GM19324 (cell line): ENCODE data around the gene ATP10D.
"Not testable (repeated sequence)": the region's sequence is repeated elsewhere in the genome, so short reads cannot be mapped to it uniquely, and the experiment has no call there.

Source experiments
- ATAC-seq: cut with Tn5 transposase; IDR thresholded peaks from one replicate; pipeline ENCODE4 v1.9.1; 2021; ENCODE audit warnings: mild to moderate bottlenecking, moderate library complexity; ENCODE audit not compliant: unreplicated experiment, low FRiP score

Gene ATP10D

DNA sequence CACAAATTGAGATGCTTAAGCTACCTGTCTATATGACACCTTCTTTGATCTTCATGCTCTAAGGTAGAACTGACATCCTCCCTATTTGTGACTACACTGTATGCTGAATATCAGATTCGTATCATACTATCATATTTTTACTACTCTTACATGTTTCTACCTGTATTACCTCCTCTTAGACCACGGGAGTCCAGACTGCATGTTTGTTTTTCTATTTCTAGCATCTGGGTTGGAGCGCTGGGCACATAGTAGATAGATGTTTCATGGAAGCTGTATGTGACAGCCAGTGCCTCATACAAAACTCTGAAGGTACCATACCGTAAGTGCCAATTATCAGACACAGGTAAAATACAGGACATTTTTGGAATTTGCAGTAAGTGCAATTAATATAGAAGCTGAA is 47.6 kb downstream of the ATP10D start:
- no peak for ATAC-seq

DNA sequence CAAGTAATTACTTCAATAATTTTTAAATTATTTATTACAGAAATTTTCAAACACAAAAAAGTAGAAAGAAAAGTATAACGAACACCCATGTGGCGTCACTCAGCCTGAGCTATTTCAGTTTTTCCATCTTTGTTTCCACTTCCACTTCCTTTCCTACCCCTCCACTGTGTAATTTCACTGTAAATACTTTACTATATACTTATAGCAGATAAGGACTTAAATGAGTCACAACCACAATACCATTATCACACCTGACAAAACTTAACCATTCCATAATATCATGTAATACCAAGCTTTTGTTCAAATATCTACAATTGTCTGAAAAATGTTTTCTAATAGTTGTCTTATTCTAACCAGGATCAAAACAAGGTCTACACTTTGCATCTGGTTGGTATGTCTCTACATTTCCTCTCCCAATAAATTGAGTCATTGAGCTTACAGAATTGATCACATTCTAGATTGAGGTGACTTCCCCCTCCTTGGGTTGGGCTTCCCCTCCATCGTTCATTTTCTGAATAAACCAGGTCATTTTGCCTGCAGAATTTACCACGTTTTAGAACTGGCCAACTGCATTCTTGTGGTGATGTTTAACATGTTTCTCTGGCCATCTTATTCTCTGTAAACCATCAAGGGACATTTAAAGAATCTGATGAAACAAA is 48.7 kb downstream of the ATP10D start:
- no peak for ATAC-seq

DNA sequence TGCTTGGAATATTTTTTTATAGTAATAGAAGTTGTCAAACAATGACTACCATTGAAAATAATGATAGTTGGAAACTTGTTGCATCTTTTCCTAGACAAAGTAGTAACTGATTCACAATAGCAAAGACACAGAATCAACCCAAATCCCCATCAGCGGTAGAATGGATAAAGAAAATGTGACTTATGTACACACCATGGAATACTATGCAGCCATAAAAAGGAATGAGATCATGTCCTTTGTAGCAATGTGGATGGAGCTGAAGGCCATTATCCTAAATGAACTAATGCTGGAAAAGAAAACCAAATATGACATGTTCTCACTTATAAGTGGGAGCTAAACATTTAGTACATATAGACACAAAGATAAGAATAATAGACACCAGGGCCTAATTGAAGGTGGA is 49.7 kb downstream of the ATP10D start:
- ATAC-seq, result no peak

DNA sequence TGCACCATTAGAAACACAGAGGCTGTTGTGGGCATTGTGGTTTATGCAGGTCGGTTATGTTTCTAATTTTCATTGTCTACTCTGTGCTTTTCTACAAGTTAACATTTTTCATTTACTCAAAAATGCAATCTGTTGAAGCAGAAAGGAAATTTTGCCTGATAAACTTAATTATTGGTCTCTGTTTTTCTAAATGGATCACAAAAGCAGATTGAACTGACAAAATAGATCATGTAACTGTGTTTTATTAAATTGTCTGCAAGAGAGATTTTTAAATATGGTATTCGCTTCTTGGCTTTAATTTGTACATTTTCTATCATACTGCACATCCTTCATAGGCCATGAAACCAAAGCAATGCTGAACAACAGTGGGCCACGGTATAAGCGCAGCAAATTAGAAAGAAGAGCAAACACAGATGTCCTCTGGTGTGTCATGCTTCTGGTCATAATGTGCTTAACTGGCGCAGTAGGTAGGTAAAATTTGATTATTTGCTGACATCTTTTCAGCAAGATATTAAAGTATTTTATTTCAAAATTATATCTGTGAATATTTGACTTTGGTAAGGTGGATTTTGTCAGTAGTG is 50.6 kb downstream of the ATP10D start:
- ATAC-seq, result no peak

DNA sequence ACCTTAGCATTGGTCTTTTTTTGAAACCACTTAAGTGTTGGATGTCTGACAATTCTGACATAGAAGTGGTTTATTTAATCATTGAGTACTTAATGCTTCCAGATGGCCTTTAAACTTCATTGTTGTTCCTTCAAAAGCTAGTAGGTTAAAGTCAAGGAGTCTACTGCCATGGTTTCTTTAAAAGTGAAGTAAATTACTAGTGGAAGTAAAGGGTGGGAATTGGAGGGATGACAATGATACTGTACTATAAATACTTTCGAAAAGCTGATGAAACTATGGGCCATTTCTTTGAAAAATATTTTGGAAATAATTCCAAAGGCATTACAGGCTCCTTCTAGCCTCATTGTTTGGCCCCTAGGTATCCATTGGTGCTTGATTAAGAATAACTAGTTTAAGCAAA is 51.9 kb downstream of the ATP10D start:
- ATAC-seq, result no peak

DNA sequence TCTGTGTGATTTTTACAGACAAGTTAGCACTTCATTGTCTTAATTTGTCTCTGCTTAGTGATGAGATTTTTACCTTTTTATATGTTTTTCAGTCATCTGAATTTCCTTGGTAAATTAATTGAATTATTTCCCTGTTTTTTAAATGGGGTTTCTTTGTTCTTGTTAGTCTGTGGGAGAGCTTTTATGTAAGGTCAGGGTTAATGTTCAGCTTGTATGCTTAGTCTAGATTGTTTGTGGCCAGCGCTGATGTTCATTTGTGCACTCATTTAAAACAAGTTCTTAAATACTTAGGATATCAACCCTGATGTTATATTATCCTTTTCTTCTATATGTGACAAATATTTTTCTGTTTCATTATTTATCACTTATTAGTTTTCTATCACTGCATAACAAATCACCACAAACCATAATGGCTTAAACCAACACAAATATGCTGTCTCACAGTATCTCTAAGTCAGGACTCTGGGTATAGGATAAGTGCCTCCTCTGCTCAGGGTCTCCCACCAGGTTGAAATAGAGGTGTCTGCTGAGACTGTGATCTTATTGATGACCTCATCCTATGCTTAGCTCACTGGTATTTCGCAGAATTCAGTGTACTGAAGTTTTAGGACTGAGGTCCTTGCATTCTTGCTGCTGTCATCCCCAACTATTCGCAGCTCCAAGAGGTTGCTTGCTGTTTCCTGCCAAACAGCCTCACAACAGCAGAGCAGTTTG is 53.2 kb downstream of the ATP10D start:
- no peak for ATAC-seq

DNA sequence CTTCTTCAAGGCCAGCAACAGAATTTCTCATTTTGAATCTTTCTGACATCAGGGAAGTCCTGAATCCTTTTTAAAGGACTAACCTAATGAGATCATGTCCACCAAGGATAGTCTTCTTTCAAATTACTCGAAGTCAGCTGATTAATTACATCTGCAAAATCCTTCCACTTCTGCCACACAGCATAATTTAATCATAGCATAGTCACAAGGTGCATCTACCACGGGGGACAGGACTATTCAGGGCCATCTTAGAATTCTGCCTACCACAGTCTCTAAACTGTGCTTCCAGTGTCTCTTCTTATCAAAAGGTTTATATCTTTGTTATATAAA is 53.7 kb downstream of the ATP10D start:
- ATAC-seq, result no peak

DNA sequence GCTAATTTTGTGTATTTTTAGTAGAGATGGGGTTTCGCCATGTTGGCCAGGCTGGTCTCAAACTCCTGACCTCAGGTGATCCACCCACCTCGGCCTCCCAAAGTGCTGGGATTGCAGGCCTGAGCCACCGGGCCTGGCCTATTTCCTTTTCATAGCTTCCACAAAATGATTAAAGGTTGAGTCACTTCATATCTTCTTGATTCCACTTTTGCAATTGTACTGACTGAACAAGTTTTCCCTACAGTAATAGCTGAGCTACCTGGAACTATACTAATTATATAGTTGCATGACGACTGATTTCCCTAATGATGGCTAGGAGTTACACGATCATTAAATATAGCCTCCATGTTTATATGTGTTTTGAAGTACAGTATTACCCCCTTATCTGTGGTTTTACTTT is 57.6 kb downstream of the ATP10D start:
- not testable (repeated sequence) for ATAC-seq

DNA sequence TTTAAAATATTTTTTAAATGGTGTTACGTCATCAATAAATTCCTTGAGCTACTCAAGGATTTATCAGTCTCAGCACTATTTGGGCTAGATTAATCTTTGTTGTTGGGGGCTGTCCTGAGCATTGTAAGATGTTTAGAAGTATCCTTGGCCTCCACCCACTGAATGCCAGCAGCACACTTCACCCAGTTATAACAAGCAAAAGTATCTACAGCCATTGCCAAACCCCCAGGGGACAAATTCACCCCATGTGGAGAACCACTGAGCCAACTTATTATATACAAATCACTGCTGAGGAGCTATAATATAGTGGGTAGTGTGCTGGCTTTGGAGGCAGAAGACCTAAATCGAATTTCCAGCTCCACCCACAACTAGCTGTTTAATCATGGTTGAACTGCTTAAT is 58.3 kb downstream of the ATP10D start:
- ATAC-seq, result no peak

DNA sequence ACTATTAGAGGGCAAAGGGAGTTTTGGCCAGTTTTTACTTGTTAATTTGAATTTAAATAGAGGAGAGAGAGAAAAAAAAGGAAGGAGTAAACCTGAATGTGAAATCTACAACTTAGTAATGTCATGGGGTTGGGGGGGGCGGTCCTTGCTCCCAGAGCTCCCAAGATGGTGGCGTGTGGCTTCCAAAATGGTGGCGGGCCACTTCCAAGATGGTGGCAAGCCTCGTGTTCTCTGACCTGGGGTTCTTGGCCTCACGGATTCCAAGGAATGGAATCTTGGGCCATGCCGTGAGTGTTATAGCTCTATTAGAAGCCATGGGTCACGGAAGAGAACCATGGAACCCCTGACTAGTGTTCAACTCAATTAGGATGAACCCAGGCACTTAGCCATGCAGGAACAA is 65.3 kb downstream of the ATP10D start:
- not testable (repeated sequence) for ATAC-seq

DNA sequence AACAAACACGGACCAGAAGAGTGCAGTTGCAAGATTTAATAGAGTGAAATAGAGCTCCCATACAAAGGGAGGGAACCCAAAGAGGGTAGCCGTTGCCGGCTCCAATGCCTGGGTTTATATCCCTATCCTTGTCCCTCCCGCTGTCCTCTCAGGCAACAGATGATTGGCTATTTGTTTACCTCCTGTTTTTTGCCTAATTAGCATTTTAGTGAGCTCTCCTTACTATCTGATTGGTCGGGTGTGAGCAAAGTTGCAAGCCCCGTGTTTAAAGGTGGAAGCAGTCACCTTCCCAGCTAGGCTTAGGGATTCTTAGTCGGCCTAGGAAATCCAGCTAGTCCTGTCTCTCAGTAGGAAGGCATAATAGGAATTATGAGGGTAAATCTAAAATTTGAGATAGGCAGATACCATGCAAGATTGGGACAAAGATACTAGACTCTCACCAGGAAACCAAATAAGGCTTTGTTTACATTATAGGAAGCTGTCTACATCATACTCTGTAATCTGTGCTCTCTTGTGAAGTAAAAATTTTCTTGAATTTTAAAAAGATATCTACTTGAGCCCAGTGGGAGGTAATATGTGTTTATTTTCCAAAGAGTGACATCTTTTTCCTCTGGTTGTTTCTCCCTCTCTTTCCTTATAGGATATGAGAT is 65.9 kb downstream of the ATP10D start:
- no peak for ATAC-seq

DNA sequence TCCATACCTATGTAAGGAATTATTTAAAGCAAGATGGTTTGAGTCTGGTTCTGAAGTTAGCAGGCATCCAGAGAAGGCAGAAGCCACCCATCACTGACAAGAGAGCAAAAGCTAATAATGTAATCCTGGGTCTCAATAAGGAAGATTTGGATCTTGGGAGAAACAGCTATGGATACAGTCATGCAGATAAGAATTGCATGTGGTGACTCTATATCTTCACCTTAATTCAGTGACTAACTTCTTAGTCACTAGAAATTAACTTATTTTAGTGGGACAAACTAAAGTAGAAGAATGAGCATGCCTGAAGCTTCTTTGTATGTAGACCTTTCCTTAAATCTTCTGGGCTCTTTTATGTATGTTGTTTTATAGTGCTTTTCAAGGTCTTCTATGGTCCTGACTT is 66.6 kb downstream of the ATP10D start:
- no peak for ATAC-seq

DNA sequence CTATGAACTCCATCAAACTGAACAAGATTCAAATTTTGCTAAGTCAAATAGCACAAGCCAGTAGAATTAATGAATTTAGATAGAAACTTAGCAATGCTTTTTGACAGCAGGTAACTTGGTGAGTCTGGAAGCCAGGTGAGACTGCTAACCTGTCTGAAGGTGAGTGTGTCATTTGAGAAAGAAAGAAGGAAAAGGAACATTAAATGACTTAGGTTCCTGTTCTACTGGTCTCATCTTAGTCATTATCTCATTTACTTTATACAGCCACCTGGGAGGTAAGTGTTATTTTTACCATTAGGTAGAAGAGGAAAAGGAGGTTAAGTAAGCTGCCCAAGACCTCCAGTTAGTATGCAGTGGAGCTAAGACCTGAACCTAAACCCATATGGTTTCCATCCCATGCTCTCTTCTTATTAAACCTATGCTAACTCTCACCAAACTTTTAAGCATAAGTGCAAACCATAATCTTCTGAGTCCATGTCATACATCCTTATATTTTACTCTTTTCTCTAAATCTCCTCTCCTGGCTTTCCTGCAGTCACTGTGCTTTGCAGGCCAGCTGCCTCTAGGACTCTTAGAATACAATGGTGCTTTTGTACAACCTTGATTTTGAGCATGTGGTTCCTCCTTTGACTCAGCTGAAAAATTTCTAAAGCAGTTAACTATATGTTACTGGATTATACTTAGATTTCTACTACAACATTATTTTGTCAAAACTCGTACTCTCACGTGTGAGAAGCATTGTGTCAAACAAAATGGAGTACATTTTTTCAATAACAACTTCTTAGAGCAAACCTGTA is 68.5 kb downstream of the ATP10D start:
- ATAC-seq, result no peak

DNA sequence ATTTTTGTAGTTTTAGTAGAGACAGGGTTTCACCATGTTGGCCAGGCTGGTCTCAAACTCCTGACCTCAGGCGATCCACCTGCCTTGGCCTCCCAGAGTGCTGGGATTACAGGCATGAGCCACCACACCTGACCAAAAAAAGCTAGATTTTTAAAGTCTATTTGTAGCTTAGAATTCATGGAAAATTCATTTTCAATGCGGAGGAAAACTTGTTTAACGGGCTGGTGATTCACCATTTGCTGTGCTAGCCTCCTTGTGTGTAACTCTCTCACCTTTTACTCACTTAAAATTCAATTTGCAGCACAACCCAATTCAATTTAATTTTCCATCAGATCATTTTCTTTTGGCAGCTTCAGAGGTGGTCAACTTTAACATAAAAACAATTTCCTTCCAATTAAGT is 70.8 kb downstream of the ATP10D start:
- not testable (repeated sequence) for ATAC-seq

DNA sequence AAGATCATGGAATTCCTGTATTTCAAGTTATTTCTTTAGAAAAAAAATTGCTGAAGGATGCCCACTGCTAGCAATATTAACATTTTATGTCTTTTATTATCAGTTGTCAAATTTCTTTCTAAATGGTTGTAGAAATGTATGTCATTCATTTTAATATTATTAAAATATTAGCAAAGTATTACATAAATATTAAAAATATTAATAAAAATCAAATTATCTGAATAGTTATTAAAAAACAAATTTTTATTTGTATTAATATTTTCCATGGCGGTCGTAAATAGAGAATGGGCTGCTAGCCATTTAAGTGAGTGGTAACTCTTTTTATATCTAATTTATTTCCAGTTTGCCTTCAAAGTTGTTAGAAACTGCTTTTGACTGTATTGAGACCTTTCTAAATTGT is 72.2 kb downstream of the ATP10D start:
- ATAC-seq, result no peak

DNA sequence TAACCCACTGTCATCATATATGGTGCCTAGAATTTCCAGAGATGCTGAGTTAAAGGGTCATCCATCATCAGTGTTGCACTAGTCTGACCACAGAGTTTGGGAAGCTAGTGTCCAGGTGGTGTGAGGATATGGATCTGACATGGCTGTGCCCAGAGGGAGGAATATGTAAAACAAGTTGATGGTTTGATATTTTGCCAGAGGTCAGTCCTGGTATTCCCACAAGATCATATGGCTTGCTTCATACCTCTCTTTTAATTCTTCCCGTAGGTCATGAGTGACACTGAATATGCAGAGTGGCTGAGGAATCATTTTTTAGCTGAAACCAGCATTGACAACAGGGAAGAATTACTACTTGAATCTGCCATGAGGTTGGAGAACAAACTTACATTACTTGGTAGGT is 75.6 kb downstream of the ATP10D start:
- ATAC-seq, result no peak

DNA sequence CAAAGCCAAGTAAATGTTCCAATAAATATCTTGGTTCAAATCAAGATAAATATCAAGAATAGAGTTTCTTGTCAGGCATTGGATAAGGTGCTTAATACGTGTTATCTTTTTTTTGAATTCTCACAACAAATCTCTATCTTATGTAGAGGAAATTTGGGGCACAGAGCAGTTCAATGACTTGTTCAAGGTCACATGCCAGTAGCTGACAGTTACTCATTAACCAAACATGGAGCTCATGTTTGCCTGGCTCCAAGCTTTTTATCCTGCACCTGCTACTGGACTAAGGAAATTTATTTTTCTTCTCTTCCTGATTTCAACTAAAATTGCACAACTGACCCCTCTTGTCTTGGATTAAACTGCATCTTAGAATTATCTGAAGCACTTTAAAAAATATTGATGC is 76.3 kb downstream of the ATP10D start:
- ATAC-seq, result no peak

DNA sequence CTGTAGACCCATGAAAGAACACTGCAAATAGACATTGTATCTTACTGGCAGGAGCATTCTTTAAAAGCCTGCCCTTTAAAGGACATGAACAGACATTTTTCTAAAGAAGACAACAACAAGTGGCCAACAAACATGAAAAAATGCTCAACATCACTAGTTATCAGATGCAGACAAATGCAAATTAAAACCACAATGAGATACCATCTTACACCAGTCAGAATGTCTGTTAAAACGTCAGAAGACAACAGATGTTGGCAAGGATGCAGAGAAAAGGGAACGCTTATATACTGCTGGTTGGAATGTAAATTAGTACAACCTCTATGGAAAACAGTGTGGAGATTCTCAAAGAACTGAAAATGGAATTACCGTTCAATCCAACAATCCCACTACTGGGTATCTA is 77.2 kb downstream of the ATP10D start:
- no peak for ATAC-seq

DNA sequence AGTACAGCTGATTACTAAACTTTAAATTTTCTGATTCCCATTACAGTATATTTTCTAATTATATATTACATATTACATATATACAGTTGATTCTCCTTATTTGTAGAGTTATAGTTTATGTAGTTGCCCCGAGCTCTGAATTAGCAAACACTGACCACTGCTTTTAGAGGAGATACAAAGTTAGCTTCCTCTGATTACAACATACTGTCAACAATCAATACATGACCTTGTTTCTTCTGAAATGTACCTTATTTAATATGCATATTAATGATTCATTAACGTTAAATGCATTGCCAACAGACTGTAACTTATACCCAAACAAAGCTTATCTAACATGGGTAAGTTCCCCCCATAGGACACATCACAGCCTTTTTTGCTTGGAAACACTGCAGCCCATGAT is 81.5 kb downstream of the ATP10D start:
- ATAC-seq, result no peak

DNA sequence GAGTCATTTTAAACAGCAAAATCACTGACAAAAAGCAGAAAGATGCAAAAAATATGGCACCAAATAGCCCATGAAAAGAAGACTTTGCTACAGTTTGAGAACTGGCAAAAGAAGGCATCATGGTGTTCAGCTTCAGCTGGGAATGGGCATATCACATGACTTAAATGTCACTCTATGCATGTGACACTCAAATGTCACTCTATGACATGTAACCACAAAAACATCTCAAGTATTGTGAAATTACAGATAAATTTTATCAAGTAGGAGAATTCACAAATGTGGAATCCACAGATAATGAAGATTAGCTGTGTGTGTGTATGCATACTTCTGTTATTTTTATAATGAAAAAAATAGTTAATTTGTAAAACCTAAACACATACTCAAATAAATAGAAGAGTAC is 81.9 kb downstream of the ATP10D start:
- ATAC-seq, result no peak

DNA sequence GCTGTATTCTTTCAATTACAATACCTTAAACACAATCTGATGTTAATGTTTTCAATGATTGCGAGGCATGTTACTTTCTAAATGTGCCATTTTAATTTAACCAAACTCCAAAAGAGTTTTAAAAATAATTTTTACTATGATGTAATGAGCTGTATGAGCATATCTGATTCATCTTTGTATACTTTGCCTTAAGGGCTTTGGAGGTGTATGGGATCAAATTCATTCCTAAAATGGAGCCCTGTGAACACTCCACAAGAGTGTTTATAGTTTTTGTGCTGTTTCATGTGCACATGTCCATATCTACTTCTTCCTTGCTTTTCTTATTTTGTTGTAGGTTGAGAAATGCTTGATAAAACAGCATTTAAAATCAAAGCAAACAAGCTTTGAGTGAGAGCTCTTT is 82.4 kb downstream of the ATP10D start:
- ATAC-seq, result no peak
